ENCODE data around the gene SMIM13.

- TF ChIP-seq CTCF (IDR thresholded peaks at IDR 0.05; ENCODE audit: insufficient read depth, low read length, poor library complexity, severe bottlenecking): no peak
- no peak for TF ChIP-seq EZH2phosphoT487 (conservative IDR thresholded peaks at IDR 0.05; ENCODE audit: low read length)
These were observed 28.2 kb downstream of the SMIM13 start for GRCh38 chr6:11121851-11122250.

Data from SU-DHL-6 (cell line).